Fibroblast of peridontal ligament (primary cell): Measurements from ENCODE around the gene NLGN4X.

Experiments used
- DNase-seq: peaks from one replicate; pipeline ENCODE4 v3.0.0-alpha.2; 2010; ENCODE audit errors: extremely low read depth

The NLGN4X gene

GRCh38 chrX:6228720-6229119 lies at the start of gene NLGN4X:
Gene NLGN4X (minus strand): TSS chrX:6228867. CDS start chrX:6151466, 77,401 bp downstream.
- DNase-seq = no peak

GRCh38 chrX:6266041-6266440 lies 37.4 kb upstream of the NLGN4X start:
- no peak for DNase-seq

GRCh38 chrX:6262959-6263358 lies 34.3 kb upstream of the NLGN4X start:
- no peak for DNase-seq

- no peak for DNase-seq
Measured at GRCh38 chrX:6257025-6257424, 28.4 kb upstream of the NLGN4X start.

DNA sequence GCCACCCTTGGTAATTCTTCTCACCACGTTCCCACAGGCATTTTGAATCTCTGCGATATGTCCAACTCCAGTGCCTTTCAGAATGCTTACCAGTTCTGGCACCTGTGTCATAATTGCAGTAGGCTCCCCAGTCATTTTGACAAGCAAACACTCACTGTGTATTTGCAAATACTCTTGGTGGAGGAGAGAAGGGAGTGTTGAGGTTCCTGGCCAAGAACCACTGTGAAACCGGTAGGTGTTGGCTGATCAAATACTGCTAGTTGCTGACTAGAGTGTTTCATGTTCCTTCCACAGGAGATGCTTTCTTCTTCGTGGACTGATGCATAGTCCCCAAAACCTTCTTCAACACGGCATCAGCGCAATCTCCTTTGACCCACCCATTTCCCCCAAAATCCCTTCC lies 16.0 kb upstream of the NLGN4X start:
- no peak for DNase-seq

- no peak for DNase-seq
Measured at GRCh38 chrX:6238576-6238975, 9.9 kb upstream of the NLGN4X start.

- DNase-seq = no peak
Measured at GRCh38 chrX:6227935-6228334, 732 bp downstream of the NLGN4X start.

- DNase-seq = no peak
Measured at GRCh38 chrX:6227453-6227835, 1.2 kb downstream of the NLGN4X start.

DNA sequence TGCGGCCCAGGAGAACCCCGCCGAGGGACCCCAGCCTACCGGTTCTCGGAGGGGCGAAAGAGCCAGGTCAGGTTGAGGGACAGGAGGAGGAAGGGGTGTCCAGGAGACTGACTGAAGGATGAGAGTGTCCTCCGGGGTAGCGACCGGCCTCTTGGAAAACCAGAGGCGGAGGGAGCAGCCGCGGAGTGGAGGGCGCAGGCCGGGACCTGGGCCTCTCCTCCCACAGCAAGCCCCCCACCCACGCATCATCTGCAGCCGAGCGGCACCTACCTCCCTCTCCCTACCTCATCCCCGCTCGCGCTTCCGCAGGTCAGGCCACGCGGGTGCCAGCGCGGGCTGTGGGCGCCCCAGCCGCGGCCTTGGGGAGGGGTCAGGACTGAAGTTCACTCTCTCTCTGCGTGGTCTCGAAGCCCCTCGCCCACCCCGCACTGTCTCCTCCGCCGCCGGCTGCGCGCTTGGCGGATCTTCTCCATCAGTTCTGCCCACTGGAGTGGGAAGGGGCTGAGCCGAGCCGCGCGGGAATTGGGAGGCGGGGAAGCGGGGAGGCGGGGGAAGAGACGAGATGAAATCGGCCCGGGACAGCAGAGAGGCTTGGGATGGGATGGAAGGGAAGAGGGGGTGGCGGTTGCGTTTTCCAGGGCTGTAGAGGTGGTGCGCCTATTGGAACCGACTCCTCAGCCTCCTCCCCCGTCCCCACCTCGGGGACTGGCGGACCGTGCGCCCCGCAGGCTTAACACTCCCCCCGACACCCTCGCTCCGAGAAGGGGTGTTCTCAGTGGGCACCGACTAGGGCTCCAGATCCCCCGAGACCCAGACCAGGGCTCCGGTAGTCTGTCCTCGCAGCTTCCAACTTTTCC lies 1.8 kb downstream of the NLGN4X start:
- no peak for DNase-seq

GRCh38 chrX:6225911-6226595 lies 2.6 kb downstream of the NLGN4X start:
- no peak for DNase-seq

DNA sequence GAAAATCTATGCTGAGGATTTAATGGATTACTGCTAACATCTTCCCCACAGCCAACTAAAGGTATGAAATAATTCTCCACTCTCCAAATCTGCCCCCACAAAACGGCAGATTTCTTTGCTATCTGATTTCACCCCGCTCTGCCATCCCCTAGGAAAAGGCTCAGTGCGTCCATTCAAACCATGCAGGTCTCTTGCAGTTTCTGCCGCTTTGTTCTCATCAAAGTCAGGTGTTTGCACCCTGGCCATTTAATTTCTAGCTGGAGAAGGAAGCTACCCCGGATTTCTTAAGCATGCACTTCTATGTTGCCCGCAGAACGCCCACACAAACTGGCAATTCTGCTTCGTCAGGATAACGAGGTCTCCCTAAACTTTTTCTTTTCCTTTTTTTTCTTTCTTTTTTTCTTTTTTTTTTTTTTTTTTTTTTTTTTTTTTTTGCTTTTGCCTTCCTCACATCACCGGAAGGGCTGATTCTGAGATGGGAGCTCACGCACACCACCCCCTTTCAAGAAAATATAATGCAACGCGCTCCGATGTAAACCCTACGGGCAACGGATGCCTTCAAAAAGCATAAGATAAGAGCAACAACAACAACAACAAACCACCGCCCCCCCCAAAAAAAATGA lies 3.3 kb downstream of the NLGN4X start:
- DNase-seq = no peak

- DNase-seq = no peak
Measured at GRCh38 chrX:6223516-6223915, 5.2 kb downstream of the NLGN4X start.

GRCh38 chrX:6210230-6210629 lies 18.4 kb downstream of the NLGN4X start:
- DNase-seq = no peak

GRCh38 chrX:6203462-6204215 lies 25.0 kb downstream of the NLGN4X start:
- no peak for DNase-seq

- no peak for DNase-seq
Measured at GRCh38 chrX:6199486-6199885, 29.2 kb downstream of the NLGN4X start.

DNA sequence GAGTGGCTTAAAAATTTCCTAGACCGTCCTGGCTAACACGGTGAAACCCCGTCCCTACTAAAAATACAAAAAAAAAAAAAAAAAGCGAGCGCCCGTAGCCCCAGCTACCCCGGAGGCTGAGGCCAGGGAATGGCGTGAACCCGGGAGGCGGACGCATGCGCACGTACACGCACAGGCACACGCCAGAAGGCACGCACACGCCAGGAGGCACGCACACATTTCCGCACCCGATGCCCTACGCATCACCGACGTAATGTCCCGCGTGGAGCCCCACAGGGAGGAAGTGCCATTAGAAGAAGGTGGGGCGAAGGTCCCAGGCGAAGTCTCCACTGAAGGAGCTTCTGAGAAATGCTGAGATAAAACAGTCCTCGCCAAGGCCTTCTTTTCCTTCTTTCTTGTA lies 41.4 kb downstream of the NLGN4X start:
- no peak for DNase-seq

GRCh38 chrX:6184900-6185515 lies 43.7 kb downstream of the NLGN4X start:
- DNase-seq = no peak

DNA sequence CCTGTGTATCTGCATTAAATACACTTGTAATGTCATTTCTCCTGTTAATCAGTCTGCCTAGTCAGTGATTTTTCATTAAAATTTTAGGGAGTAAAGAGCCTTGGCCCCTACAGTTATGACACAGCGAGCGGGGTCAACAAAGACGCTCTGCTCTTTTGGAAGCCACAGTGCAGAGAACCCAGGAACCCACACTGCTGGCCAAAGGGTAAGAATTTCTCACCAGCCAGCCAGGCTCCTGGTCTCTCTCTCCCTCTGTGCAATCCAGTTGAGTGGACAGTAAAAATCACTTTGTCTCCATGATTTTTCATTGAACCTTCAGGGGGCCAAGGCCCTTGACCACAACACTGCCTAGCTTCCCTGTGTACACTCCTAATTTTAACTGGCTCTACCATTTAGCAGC lies 52.8 kb downstream of the NLGN4X start:
- DNase-seq = no peak

GRCh38 chrX:6170424-6170823 lies 58.2 kb downstream of the NLGN4X start:
- DNase-seq = no peak

- DNase-seq = no peak
Measured at GRCh38 chrX:6169407-6169806, 59.3 kb downstream of the NLGN4X start.

GRCh38 chrX:6163721-6164120 lies 64.9 kb downstream of the NLGN4X start:
- no peak for DNase-seq

DNA sequence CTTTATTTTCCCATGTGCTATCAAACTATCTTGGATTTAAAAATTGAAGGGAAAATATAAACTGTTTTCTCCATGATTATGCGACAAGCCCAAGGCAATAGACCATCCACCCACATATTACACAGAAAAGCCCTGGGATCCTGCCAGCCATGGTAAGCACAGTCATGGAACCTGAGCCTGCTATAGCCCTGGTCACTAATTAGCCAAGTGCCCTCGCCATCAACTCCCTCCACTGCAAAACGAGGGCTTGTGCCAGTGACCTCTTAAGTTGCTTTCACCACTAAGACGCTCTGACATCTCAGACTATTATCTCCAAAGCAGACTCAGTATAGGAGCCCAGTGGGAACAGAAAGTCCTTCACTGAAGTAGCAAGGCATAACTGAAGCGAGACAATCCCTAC lies 69.2 kb downstream of the NLGN4X start:
- no peak for DNase-seq
